Measurements from ENCODE around the gene BACH1. TPM values are rescaled to one million over a fixed set of nuclear protein-coding genes. Genes with fewer than 3 reads are reported as not detected.

BACH1 gene
- total and polyA plus RNA-seq, 2 donors (not counting 3 experiments of a cell fraction or from before 2014, with no cell fraction given) = 7.2 to 28.8 TPM

- dilution Hi-C loops (cut with MboI; ENCODE audit: extremely low pct_ligation_motif_present, low sequenced_read_pairs) (no loop called here), intact Hi-C loops (cut with micrococcal nuclease) (no loop called here)
- H3K27ac ChIP-seq (ENCODE audit: insufficient read depth, low read depth, low read length) = no peak overlapping the region
- TF ChIP-seq JUN (IDR thresholded peaks at IDR 0.05; ENCODE audit: borderline replicate concordance, insufficient read depth, insufficient read length, low read depth) = no peak
- no peak for TF ChIP-seq GATA2 (IDR thresholded peaks at IDR 0.05; ENCODE audit: insufficient read depth, insufficient read length, low read depth, low read length)
- no peak for TF ChIP-seq MAX (IDR thresholded peaks at IDR 0.05; ENCODE audit: insufficient read depth, insufficient read length)
- TF ChIP-seq POLR2AphosphoS5 (IDR thresholded peaks at IDR 0.05; ENCODE audit: insufficient read depth, low read depth, low read length) = no peak
- TF ChIP-seq CTCF (IDR thresholded peaks at IDR 0.05; ENCODE audit: extremely low read depth in 1 of 2, insufficient read depth in 1 of 2, low read depth in 1 of 2, low read length in 2 of 2) = no peak
- TF ChIP-seq FOS (IDR thresholded peaks at IDR 0.05; ENCODE audit: borderline replicate concordance, insufficient read depth, low read length) = no peak
- no peak for TF ChIP-seq EZH2 (IDR thresholded peaks at IDR 0.05; ENCODE audit: borderline replicate concordance, low read depth, low read length, severe bottlenecking)
- TF ChIP-seq MYC (IDR thresholded peaks at IDR 0.05; ENCODE audit: low read depth, low read length) = no peak
- peaks cover 10% of the 10 kb centered on the region for H3K4me1 ChIP-seq (ENCODE audit: control insufficient read depth, extremely low read depth, insufficient read depth, low read length)
- H3K9me3 ChIP-seq (replicated peaks; ENCODE audit: control insufficient read depth, insufficient read depth, low read length) = no peaks in the 10 kb centered on the region
- POLR2A ChIA-PET = no interaction called here
- peaks cover 0 to 2% of the 10 kb centered on the region in 2 experiments for H3K36me3 ChIP-seq (ENCODE audit: control insufficient read depth in 2 of 2, extremely low read depth in 1 of 2, insufficient read depth in 2 of 2, low read length in 2 of 2)
- FAIRE-seq (no peak), DNase-seq (ENCODE audit: low read depth, low spot score) (no peak)
- no peaks in the 10 kb centered on the region for H3K27me3 ChIP-seq (ENCODE audit: control insufficient read depth in 2 of 2, insufficient read depth in 2 of 2, low read length in 2 of 2)
- H3K9ac ChIP-seq (replicated peaks; ENCODE audit: extremely low read depth, insufficient read depth, low read length) = no peak overlapping the region
- no peak overlapping the region for H3K4me3 ChIP-seq (replicated peaks in 1 of 3; ENCODE audit: insufficient read depth in 1 of 3, low read depth in 1 of 3, low read length in 3 of 3)
- H3K4me2 ChIP-seq (ENCODE audit: insufficient read depth, low read length) = no peak overlapping the region
- peaks cover 3% of the 10 kb centered on the region for H3K9me1 ChIP-seq (replicated peaks; ENCODE audit: control insufficient read depth, extremely low read depth, insufficient read depth, low read length)
- H3K79me2 ChIP-seq (ENCODE audit: control insufficient read depth, insufficient read depth, low read length) = peaks cover 94% of the 10 kb centered on the region
- H4K20me1 ChIP-seq (replicated peaks; ENCODE audit: control insufficient read depth, extremely low read depth, insufficient read depth, low read length) = peaks cover 22% of the 10 kb centered on the region
- H2AFZ ChIP-seq (ENCODE audit: low read depth, low read length) = no peak overlapping the region
- BruUV-seq (replicated peaks) = no TSS peak
- CTCF ChIA-PET = no interaction called here
These were observed 11.0 kb downstream of the BACH1 start for GRCh38 chr21:29309703-29310102.

Measured in endothelial cell of umbilical vein (primary cell).